OCI-M2 (cell line): ENCODE results near the gene NHSL1.

Source experiments
- DNase-seq: peaks from one replicate; lab custom pipeline; 2025; ENCODE audit not compliant: unreplicated experiment; lab: John Stamatoyannopoulos, UW

The NHSL1 gene

DNA sequence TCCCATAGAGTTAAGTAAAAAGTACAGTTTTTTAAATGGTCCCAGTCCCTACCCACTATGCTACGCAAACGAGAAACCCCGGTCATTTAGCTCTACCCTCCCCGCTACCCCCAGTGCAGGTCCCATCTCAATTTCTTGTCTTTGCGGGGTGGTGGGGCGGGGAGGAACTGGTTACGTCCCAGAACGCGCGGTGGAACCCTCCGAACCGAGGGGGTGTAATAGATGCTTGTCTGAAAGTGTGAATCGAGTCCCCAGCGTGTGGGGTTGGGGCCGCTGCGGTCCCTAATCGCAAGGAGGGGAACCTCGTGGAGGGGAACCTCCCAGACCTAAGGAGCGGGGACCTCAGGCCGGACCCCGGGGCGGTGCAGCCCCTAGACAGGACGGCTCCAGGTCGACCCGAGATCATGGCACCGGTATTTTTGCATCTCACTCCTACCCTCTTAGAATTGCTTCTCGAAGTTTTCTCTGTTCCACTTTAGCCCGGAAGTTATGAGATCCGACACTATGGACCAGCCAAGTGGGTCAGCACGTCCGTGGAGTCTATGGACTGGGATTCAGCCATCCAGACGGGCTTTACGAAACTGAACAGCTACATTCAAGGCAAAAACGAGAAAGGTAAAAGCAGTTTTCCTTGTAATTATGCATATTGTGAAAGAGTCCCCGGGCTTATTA, 94.5 kb downstream of the NHSL1 start:
- no peak for DNase-seq

DNA sequence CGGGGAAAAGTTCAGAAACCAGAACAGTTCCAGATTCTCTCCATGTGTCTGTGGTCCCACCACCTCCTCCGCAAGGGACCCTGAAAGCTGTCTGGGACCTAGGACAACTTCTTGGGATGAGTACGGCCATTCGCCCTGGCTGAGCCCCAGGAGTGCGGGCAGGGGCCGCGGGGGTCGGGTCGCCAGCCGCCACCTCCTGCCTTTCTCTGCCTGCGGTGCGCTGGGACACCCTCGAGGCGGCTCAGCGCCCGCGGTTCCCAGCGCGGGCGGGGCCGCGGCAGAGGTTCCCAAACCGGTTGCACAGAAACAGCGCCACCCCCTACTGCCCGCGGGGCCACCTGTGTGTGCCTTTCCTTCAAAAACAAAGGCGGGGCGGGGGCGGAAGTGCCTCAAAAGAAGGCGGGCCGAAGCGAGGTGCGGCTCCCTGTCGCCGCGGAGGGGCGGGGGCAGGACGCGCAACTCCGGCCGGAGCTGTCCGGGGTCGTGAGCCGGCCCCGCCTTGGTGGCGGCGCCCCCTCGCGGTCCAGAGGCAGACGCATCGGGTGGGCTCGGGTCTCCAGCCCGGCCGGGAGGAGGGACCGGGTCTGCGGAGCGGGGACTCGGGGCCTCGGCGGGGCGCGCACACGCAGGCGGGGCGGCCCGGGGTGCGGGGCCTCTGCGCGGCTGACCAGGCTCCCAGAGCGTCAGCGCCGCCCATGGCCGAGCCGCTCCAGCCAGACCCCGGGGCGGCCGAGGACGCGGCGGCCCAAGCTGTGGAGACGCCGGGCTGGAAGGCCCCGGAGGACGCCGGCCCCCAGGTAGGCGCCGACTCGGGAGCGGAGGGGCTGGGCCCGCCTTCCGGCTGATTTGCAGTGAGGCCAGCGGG, 95.3 kb downstream of the NHSL1 start, which contains the start of gene HEBP2:
Gene HEBP2, plus strand, starts transcription at position 423 of the 865 bp plus-strand sequence. Its CDS starts 273 bp downstream, at position 696.
- peak; percentile 85 for DNase-seq

DNA sequence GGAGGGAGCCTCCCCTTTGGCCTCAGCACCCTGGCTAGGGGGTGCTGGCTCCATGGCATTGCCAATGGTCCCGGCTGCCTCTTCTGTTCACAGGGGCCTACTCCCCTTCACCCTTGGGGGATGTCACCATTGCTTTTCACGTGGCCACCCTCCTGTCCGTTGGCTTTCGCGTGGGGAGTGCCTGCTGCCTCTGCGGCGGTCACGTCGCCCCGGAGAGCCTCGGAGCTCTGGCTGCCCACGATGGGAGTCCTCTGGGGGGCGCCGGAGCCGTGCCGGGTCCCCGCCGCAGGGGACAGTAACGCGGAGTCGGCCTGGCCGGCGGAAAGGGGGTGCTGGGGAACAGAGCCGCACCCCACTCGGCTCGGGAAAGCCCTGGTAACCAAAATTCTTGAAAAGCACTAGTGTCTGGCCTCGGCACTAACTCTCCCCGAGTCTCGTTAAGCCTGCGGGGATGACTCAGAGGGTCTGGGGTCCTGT, 95.9 kb downstream of the NHSL1 start:
- no peak for DNase-seq

DNA sequence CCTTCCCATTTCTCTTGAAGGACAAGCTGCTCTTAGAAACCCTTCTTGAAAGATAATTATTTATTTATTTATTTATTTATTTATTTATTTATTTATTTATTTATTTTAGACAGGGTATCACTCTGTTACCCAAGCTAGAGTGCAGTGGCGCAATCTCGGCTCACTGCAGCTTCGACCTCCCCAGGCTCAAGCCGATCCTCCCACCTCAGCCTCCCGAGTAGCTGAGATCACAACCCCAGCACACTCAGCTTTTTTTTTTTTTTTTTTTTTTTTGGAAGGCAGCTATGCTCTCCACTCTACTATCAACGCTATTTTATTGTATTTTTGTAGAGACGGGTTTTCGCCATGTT, 96.5 kb downstream of the NHSL1 start:
- DNase-seq: no peak

DNA sequence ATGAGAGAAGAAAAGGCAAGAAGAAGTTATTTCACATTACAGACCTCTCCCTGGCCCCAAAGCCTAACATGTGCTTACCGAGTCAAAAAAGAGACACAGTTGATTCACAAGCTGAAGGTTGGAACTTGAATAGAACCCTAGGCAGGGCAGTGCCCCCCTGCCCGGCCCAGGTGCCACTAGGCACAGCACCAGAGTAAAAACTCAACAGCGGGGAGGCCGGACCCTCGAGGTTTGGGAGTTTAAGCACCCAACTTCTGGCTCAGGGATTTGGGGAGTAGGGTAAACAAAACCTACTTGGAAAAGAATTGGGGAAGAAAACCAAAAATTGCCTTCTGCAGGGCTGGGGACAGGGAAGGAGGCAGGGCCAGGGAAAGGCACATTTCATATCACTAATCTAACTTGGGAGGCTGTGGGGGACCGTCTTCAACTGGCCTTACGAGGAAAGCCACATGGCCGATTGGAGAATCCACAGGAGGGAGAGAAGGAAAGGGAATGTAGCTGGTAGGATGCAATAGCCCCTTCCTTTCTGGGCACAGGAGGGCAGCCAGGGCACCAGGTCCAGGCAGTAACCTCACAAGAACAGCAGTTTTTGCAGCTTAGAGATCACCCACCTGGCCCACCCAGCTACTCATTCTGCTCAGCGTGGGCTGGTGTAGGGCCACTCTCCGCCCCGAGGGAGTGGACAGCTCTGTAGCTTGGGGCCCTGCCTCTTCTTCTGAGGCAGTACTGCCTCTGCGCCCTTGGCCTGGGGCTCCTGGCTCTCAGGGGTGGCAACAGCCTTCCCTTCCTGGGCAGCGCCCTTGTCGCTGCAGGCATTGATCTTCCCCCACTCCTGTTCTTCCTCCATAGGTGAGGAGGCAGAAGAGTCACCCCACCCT, 97.1 kb downstream of the NHSL1 start:
- no peak for DNase-seq

DNA sequence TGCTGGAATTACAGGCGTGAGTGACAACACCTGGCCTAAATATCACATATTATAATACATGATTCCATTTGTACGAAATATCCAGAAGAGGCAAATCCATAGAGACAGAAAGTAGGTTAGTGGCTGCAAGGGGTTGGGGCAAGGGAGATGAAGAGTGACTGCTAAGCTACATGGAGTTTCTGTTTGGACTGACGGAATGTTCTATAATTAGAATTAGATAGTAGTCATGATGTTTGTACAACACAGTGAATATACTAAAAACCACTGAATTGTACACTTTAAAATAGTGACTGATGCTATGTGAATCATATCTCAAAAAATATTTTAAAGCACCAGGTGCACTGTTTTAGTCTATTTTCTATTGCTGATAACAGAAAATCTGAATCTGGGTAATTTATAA, 99.0 kb downstream of the NHSL1 start:
- no peak for DNase-seq

DNA sequence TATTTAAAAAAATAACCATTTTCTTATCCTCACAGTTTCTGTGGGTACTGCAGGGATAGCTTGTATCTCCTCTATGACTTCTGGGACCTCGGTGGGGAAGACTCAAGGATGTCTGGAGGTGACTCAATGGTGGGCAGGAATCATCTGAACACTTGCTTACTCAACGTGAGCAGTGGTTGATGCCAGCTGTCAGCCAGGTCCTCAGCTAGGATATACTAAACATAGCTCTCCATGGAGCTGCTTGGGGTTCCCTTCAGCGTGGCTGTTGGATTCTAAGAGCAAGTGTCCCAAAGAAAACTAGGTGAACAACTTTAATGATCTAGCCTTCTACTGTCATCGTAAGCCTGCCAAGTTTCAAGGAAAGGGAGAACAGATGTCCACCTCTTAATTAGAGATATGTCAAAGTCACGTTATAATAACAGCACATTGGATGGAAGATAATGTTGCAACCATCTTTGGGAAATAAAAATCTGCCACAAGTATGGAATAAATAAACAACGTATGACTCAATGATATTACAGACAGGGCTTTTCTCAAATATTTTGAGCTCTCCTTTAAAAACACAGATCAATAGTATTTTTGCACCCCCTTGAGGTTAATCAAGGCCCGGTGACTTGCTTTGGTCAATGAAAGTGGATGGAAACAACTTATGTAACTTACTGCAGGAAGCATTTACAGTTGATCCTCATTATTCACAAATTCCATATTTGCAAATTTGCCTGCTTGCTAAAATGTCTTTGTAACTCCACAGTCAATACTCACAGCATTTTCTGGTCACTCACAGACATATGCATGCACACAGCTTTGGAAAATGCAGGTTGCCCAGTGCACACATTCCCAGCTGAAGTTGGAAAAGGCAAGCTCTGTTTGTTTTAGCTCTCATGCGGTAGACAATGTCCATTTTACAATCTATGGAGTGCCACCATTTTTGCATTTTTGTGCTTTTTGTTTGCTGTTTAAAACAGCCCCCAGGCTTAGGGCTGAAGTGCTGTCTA, 101.9 kb downstream of the NHSL1 start:
- DNase-seq: no peak

DNA sequence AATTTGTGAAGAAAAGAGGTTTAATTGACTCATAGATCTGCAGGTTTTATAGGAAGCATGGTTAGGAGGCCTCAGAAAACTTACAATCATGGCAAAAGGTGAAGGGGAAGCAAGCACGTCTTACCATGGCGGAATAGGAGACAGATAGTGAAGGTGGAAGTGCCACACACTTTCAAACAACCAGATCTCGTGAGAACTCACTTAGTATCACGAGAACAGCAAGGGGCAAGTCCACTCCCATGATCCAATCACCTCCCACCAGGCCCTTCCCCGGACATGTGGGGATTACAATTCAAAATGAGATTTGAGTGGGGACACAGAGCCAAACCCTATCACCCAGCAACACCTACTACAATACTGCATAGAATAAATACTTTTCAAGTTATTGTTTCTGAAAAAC, 102.6 kb downstream of the NHSL1 start:
- no peak for DNase-seq

DNA sequence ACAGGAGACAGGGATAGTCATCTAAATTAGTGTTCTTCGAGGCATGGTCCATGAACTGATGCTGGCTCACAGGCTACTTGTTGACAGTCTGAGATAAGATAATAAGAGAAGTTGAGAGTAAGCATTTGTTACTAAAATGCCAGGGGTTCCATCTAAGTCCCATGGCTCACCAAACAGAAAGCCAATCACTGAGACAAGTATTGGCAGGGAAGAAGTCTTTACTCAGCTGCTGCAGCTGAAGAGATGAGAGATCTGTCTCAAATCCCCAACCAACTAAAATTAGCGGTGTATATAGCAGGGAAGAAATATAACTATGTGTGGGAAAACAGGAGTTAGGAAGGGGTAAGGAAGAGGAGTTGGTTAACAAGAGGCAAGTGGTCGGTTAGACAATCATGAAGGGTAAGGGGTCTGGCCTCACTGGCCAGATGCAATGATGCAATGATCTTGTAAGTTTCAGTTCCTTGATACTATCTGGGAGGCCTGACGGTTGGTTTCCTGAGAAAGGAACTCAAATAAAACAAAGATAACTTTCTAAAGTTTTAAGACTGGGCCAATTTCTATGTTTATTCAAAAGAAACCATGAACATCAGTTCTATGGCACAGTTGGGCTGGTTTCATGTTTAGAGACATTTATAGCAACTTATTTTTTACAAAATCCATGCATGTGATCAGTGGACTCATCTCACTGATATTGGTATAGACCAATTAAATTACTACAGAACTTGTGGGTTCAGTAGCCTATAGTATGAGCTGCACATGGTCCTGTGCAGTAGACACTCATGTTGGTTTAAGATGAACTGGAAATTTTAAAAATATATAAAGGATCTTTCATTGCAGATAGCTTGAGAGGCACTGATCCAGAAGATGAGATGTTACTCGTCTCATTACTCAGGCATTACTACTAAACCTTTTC, 105.2 kb downstream of the NHSL1 start:
- DNase-seq: no peak

DNA sequence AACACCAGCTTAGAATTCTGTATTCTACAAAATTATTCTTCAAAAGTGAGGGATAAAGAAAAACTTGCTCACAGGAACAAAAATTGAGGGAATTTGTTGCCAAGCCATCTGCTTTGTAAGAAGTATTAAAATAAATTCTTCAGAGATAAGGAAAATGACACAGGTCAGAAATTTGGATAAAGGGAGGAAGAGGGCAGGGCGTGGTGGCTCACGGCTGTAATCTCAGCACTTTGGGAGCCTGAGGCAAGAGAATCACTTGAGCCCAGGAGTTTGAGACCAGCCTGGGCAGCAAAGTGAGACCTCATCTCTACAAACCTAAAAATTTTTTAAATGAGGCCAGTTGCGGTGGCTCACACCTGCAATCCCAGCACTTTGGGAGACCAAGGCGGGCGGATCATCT, 109.7 kb downstream of the NHSL1 start:
- DNase-seq: no peak

DNA sequence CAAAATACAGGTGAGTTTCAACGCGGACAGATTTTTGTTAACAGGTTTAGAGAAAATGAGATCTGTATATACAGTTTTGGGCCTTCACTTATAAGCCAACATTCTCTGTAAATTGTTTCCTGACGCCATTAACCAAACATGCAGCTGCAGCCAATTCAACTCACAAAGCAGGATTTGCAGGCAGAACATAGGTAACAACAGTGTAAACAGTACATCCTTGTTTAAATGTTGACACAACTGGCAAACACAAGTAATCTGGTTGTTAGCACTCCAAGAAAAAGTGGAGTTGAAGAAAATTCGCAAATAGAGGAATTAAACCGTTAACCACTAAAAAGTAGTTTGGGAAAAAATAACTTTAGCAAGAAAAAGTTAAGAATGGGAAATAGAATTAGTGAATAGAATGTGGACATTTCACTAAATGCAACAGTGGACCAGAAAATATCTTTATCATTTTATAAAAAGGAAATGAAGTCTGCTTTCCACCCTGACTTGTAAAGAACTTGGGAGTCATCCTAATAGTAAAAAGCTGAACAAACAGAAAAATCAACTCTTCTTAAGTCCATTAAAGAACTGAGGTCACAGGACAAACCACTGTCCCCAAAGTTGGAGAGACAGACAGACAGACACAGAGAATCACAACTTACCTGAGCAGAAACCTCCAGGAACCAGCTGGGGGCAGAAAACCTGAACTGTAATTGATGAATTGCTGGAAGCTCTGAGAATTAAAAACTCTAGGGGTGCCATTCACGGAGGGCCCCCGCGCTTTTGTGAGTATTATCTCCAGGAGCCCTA, 111.5 kb downstream of the NHSL1 start:
- DNase-seq: no peak

DNA sequence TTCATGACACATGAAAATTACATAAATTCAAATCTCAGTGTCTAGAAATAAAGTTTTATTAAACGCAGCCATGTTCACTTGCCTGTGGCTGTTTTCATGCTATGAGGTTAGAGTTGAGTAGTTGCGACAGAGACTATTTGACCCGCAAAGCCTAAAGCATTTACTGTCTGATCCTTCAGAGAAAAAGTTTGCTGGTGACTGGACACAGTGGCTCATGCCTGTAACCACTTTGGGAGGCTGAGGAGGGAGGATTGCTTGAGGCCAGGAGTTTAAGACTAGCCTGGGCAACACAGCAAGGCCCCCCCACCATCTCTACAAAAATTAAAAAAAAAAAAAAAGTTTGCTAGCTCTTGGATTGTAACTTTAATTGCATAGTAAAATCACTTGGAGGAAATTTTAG, 112.4 kb downstream of the NHSL1 start:
- no peak for DNase-seq

DNA sequence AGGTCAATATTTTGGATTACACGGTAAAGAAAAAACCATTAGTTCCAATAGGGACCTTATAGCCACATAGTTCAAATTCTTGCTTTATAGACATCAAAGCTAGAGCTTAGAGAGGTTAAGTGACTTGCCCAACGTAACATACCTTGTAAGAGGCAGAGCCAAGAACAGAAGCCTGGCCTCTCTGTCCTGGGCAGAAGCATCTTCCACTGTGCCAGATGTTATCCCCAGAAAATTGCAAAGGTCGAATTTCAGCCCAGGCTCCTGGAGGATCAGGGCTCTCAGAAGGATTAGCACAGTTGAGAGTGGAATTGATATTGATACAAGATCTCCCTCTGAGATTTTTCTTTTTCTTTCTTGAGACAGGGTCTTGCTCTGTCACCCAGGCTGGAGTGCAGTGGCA, 115.5 kb downstream of the NHSL1 start:
- no peak for DNase-seq

DNA sequence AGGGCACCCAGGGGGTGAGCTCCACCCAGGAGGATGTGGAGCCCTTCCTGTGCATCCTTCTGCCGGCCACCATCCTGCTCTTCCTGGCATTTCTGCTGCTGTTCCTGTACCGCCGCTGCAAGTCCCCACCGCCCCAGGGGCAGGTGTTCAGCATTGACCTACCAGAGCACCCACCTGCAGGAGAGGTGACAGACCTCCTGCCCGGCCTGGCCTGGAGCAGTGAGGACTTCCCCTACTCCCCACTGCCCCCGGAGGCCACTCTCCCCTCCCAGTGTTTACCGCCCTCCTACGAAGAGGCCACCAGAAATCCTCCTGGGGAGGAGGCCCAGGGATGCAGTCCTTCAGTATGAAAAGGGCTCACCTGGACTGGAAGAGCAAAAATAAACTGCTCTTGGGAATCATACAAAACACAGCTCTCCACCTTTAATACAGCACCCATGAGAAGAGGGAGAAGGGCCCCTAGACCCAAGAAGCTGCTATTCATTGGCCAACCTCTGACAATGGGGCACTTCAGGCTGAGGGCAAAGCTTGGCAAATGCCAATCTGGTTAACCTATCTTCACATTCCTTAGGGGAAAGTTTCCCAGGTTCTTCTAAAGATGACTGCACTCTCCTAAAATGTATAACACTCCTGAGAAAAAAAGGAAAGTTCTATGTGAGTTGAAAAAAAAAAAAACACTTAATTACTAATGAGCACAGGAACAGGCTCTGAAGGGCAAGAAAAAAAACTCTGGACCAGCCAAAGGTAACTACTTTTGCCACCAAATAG, 116.6 kb downstream of the NHSL1 start:
- DNase-seq: no peak

DNA sequence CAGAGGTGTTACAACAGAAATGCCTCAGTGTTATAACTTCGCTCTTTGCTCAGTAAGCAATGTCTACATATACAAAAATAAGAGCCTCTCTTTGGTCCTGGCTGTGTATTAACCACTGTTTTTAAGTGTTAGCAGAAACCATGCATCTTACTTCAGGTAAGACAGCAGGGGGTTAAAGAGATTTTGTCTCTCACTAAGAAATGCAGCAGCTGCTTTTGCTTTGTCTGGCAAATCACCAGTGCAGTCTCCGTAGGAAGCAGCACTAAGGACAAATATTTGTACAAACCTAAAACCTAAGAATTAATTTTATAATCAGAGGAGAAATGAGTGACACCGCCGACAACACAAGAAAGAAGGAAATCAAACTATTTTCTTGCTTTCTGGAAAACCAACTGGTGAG, 120.8 kb downstream of the NHSL1 start:
- no peak for DNase-seq

DNA sequence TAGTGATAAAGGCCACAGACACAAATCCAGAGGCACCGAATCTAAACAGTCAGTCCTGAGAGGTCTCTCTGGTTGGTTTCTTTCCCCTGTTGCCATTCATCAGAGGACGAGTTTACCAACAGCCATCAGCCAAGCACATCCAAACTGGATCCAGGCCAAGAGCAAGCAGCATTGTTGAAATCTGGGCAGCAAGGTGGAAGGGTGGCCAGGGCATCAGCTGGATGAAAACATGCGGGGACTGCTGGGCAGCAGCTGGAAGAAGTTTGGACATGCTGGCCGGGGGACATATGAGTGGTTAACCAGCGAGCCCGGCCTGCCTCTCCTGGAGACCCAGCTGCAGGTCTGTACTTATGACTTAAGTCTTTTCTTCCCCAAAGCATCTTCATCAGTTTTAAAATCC, 121.5 kb downstream of the NHSL1 start, which contains the start of gene SMIM28:
Gene SMIM28, plus strand, starts transcription at position 62 of the 400 bp plus-strand sequence. Its CDS starts 168 bp downstream, at position 230.
- no peak for DNase-seq

DNA sequence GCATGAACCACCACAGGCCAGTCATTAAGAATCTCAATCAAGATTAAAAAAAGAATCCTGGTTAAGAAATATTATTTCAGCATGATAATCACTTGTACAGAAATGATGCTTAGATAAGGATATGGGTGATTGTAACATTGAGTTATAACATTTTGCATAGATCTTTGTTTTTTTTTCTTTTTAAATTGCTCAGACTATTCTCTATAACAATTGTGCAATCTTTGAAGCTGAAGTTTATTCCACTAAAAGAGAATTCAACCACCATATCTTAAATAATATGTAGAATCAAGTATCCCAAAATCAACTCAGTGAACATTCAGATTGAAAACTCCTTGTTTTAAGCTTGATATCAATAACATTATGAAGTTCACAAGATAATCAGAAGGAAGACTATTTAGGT, 122.3 kb downstream of the NHSL1 start:
- DNase-seq: no peak
